T-helper 1 cell treated with Interleukin-12 subunit alpha and Interleukin-12 subunit beta and Interleukin-4 antibody, amounts not matched to agents 30 μg/mL and 1 μg/mL, for 36 hours (primary cell): ENCODE measurements around the gene ZSCAN23.
"Not testable (repeated sequence)": the region's sequence is repeated elsewhere in the genome, so short reads cannot be mapped to it uniquely, and the experiment has no call there.

Experiments
- H3K27ac Mint-ChIP-seq: one replicate; pipeline ENCODE4 v1.8.0; 2021; ENCODE audit warnings: mild to moderate bottlenecking, mixed read lengths
- H3K27me3 Mint-ChIP-seq: one replicate; pipeline ENCODE4 v1.8.0; 2021; ENCODE audit warnings: low read depth, mixed read lengths
- H3K36me3 Mint-ChIP-seq: one replicate; pipeline ENCODE4 v1.8.0; 2021; ENCODE audit warnings: low read depth, mixed read lengths
- H3K4me1 Mint-ChIP-seq: one replicate; pipeline ENCODE4 v1.8.0; 2021; ENCODE audit warnings: low read depth, mixed read lengths
- H3K4me3 Mint-ChIP-seq: one replicate; pipeline ENCODE4 v1.8.0; 2021; ENCODE audit warnings: mild to moderate bottlenecking, moderate library complexity, mixed read lengths
- H3K9me3 Mint-ChIP-seq: one replicate; pipeline ENCODE4 v1.8.0; 2021; ENCODE audit warnings: mixed read lengths

ZSCAN23 gene

GRCh38 chr6:28443112-28443773, at the start of gene ZSCAN23:
TSS of gene ZSCAN23 (minus strand) at chr6:28443491. CDS start at chr6:28436266, 7,225 bp downstream.
- peaks cover 29% of the 10 kb centered on the region for H3K4me1 Mint-ChIP-seq
- peak within 1 kb of the TSS; percentile 97 for H3K4me3 Mint-ChIP-seq
- H3K27me3 Mint-ChIP-seq: peaks cover 27% of the 10 kb centered on the region
- H3K9me3 Mint-ChIP-seq: peaks cover 26% of the 10 kb centered on the region
- H3K27ac Mint-ChIP-seq: peak within 1 kb of the TSS; percentile 91
- H3K36me3 Mint-ChIP-seq: peaks cover 20% of the 10 kb centered on the region

GRCh38 chr6:28491984-28492317, 48.7 kb upstream of the ZSCAN23 start:
- Mint-ChIP-seq H3K27ac (no peak overlapping the region), H3K4me1 (peaks cover 15% of the 10 kb centered on the region), H3K36me3 (no peaks in the 10 kb centered on the region), H3K9me3 (no peaks in the 10 kb centered on the region), H3K27me3 (peaks cover 58% of the 10 kb centered on the region), H3K4me3 (no peak overlapping the region)

DNA sequence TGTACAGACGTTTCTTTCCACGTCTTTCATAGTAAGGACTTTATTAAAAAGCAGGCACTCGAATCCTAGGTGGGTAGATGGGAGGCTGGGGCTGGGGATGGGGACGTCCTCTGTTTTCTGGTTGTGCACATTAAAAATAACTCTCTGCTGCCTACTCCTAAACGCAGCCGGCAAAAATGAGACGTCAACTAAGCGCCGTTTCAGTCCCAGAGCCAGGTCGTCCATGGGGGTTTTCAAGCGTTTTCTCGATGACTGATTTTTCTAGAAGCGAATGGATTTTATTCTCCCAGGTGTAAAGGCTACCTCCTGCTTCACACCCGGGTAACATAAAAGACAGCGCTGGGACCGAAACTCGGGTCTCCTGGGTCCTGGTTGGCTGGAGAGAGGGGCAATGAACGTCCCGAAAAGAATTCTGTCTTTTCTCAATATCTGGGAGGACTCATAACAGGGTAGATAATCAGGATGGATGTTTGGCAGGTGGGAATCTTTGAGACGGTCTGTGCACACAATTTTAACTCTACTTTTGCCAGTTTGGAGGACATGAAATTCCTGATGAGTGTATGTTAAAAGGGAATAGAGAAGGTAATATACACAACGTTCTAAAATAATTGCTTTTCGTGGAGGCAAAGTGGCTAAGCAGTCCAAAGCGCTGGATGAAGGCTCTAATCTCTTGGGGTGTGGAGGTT, 47.1 kb upstream of the ZSCAN23 start:
- Mint-ChIP-seq H3K4me1 (peaks cover 16% of the 10 kb centered on the region), H3K27ac (peak overlapping the region; percentile 65), H3K36me3 (no peaks in the 10 kb centered on the region), H3K4me3 (peak overlapping the region; percentile 75), H3K27me3 (peaks cover 60% of the 10 kb centered on the region), H3K9me3 (no peaks in the 10 kb centered on the region)

GRCh38 chr6:28489366-28490204, 46.3 kb upstream of the ZSCAN23 start:
- H3K4me1 Mint-ChIP-seq: peaks cover 19% of the 10 kb centered on the region
- H3K27ac Mint-ChIP-seq: peak overlapping the region; percentile 70
- H3K9me3 Mint-ChIP-seq: no peaks in the 10 kb centered on the region
- peak overlapping the region; percentile 75 for H3K4me3 Mint-ChIP-seq
- peaks cover 64% of the 10 kb centered on the region for H3K27me3 Mint-ChIP-seq
- H3K36me3 Mint-ChIP-seq: no peaks in the 10 kb centered on the region

DNA sequence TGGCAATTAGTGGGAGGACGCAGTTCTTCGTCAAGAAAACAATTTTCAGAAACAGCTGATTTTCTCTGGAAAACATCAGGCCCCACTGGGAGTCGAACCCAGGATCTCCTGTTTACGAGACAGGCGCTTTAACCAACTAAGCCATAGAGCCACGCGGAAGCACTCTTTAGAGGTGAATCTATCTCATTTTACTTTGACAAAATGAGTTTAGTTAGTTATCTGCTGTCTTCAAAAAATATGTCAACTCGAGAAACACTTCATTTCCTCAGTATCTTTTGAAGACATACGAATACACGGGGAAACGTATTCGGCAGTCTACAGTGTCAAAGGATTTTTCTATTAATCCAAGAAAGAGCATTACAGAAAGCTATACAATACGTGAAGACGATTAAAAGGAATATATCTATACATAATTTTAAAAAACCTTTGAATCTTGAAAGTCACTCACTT, 45.6 kb upstream of the ZSCAN23 start:
- Mint-ChIP-seq H3K27ac (peak overlapping the region; percentile 70), H3K27me3 (peaks cover 59% of the 10 kb centered on the region), H3K36me3 (no peaks in the 10 kb centered on the region), H3K4me1 (peaks cover 19% of the 10 kb centered on the region), H3K9me3 (no peaks in the 10 kb centered on the region), H3K4me3 (peak overlapping the region; percentile 75)

DNA sequence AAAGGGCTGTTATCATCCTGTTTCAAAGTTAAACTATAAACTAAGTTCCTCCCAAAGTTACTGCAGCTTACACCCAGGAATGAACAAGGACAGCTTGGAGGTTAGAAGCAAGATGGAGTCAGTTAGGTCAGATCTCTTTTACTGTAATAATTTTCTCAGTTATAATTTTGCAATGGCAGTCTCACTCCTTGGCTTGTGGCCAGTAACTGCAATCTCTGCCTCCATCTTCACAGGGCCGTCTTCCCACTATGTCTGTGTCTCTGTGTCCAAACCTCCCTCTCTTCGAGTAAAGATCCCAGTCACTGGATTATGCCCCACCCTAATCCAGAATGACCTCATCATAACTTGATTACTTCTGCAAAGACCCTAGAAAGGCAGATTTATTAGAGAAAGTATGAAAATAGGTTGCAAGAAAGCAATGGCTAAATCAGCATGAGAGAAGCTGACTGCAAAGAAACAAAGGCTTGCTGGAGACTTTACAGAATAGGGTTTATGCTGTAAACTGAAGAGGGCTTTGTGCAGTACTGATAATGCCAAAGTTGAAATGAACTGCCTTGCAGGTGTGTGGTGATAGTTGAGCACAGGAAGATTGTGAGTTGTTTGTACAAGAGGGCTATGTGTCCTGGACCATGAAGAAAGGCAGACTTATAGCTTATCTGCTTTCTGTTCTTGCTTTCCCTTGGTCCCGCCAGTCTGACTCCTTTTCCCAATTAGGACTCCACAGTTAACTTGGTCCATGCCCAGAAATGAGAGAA, 43.9 kb upstream of the ZSCAN23 start:
- Mint-ChIP-seq H3K27ac (no peak overlapping the region), H3K27me3 (peaks cover 63% of the 10 kb centered on the region), H3K4me3 (no peak overlapping the region), H3K9me3 (no peaks in the 10 kb centered on the region), H3K4me1 (peaks cover 19% of the 10 kb centered on the region), H3K36me3 (no peaks in the 10 kb centered on the region)

- no peak overlapping the region for H3K4me3 Mint-ChIP-seq
- peaks cover 19% of the 10 kb centered on the region for H3K4me1 Mint-ChIP-seq
- H3K9me3 Mint-ChIP-seq: no peaks in the 10 kb centered on the region
- no peak overlapping the region for H3K27ac Mint-ChIP-seq
- H3K36me3 Mint-ChIP-seq: no peaks in the 10 kb centered on the region
- peaks cover 63% of the 10 kb centered on the region for H3K27me3 Mint-ChIP-seq
These were observed 43.2 kb upstream of the ZSCAN23 start for GRCh38 chr6:28486533-28486932.

DNA sequence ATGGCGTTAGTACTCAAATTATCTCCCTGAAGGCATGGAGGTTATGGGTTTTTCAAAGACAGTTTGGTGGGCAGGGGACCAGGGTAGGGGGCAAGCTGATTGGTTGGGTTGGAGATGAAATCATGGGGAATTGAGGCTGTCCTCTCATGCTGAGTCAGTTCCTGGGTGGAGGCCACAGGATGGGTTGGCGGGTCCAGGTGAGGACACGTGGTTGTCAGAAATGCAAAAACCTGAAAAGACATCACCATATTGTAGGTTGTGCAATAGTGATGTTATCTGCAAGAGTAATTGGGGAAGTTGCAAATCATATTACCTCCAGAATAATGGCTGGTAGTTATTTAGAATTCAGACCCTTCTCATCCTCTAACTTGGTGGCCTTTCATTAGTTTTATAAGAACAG, 42.2 kb upstream of the ZSCAN23 start:
- H3K4me1 Mint-ChIP-seq: peaks cover 15% of the 10 kb centered on the region
- H3K27me3 Mint-ChIP-seq: peaks cover 65% of the 10 kb centered on the region
- no peaks in the 10 kb centered on the region for H3K9me3 Mint-ChIP-seq
- no peaks in the 10 kb centered on the region for H3K36me3 Mint-ChIP-seq
- H3K4me3 Mint-ChIP-seq: no peak overlapping the region
- H3K27ac Mint-ChIP-seq: no peak overlapping the region

- Mint-ChIP-seq H3K4me1 (peaks cover 3% of the 10 kb centered on the region), H3K9me3 (no peaks in the 10 kb centered on the region), H3K4me3 (no peak overlapping the region), H3K27me3 (peaks cover 77% of the 10 kb centered on the region), H3K27ac (no peak overlapping the region), H3K36me3 (no peaks in the 10 kb centered on the region)
These were observed 37.1 kb upstream of the ZSCAN23 start for GRCh38 chr6:28480253-28480932.

GRCh38 chr6:28478518-28478917, 35.2 kb upstream of the ZSCAN23 start:
- Mint-ChIP-seq H3K4me3 (no peak overlapping the region), H3K4me1 (peaks cover 4% of the 10 kb centered on the region), H3K36me3 (no peaks in the 10 kb centered on the region), H3K9me3 (no peaks in the 10 kb centered on the region), H3K27me3 (peaks cover 78% of the 10 kb centered on the region), H3K27ac (no peak overlapping the region)

DNA sequence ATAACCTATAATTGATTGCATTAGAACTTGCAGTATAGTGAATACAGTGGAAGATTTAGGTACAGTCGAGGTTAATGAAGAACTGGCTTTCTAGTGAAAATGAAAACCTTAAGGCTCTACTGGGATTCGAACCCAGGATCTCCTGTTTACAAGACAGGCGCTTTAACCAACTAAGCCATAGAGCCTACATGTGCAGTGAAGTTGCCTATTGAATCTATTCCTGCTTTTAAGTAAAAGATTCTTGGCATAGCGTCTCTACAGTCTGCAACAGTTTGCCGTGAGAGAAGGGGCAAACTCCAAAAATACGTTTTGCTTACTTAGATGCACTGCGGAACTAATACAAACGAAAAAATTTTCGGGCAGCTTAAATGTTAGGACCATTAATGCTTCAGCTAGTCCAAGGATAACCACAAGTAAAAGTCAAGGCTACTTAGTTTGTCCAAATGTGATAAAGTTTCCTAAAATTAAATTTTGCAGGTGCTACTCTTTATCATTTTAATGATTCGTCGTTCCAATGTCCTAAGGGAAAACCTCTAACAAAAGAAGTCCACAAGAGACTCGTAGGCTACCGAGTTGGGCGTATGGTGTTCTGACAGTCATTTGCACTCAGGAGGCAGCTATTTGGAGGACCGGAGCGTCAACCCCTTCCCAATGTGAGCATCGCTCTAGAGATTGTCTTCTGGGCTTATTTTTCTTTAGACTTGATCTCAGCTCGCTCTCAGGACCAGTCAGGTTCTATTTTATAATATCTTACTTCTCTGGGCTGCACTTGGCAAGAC, 31.3 kb upstream of the ZSCAN23 start:
- Mint-ChIP-seq H3K27ac (no peak overlapping the region), H3K4me3 (peak overlapping the region; percentile 45), H3K36me3 (no peaks in the 10 kb centered on the region), H3K4me1 (peaks cover 4% of the 10 kb centered on the region), H3K27me3 (peaks cover 52% of the 10 kb centered on the region), H3K9me3 (no peaks in the 10 kb centered on the region)

DNA sequence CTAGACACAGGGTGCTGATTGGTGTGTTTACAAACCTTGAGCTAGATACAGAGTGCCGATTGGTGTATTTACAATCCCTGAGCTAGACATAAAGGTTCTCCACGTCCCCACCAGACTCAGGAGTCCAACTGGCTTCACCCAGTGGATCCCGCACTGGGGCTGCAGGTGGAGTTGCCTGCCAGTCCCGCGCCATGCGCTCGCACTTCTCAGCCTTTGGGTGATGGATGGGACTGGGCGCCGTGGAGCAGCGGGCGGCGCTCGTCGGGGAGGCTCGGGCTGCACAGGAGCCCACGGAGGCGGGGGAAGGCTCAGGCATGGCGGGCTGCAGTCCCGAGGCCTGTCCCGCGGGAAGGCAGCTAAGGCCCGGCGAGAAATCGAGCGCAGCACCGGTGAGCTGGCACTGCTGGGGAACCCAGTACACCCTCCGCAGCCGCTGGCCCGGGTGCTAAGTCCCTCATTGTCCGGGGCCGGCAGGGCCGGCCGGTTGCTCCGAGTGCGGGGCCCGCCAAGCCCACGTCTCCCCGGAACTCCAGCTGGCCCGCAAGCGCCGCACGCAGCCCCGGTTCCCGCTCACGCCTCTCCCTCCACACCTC, 26.0 kb upstream of the ZSCAN23 start:
- not testable (repeated sequence) for H3K4me3 Mint-ChIP-seq, H3K36me3 Mint-ChIP-seq, H3K4me1 Mint-ChIP-seq, H3K27ac Mint-ChIP-seq, H3K9me3 Mint-ChIP-seq
- H3K27me3 Mint-ChIP-seq: peaks cover 43% of the 10 kb centered on the region

GRCh38 chr6:28468056-28468455, 24.8 kb upstream of the ZSCAN23 start:
- Mint-ChIP-seq H3K36me3 (no peaks in the 10 kb centered on the region), H3K4me3 (no peak overlapping the region), H3K27me3 (peaks cover 47% of the 10 kb centered on the region), H3K9me3 (no peaks in the 10 kb centered on the region), H3K27ac (no peak overlapping the region), H3K4me1 (no peaks in the 10 kb centered on the region)
